ENCODE measurements around the gene F9.

The F9 gene

GRCh38 chrX:139596068-139596467 lies 65.5 kb downstream of the F9 start:
- no peak for DNase-seq (ENCODE audit: low read depth in 3 of 3, low spot score in 1 of 3)

- DNase-seq (ENCODE audit: low read depth in 3 of 3, low spot score in 1 of 3) = no peak
Measured at GRCh38 chrX:139600105-139600504, 69.6 kb downstream of the F9 start.
